Upper lobe of left lung (tissue), 6 donors: ENCODE results near the gene MAP1B. TPM values are rescaled to one million over a fixed set of nuclear protein-coding genes. Genes with fewer than 3 reads are reported as not detected.

Experiments
- ATAC-seq, 2 donors: fragments of 200-7000 bp; cut with Tn5 transposase; one replicate each; pipeline ENCODE4 v1.9.1; 2022; ENCODE audit warnings: mild to moderate bottlenecking in 2 of 2, moderate library complexity in 2 of 2; ENCODE audit not compliant: low FRiP score in 2 of 2
- DNase-seq, 2 donors: peaks; one replicate each; pipeline ENCODE4 v3.0.0-alpha.2; 2019 to 2020
- H3K27ac ChIP-seq, 4 donors: fragments of 200-600 bp; sonication (generic); one replicate each; pipeline ENCODE4 v1.5.1; 2016 to 2019
- H3K27me3 ChIP-seq, 4 donors: fragments of 200-600 bp; sonication (generic); one replicate each; pipeline ENCODE4 v1.5.1; 2017 to 2019
- H3K36me3 ChIP-seq, 4 donors: fragments of 200-600 bp; sonication (generic); one replicate each; pipeline ENCODE4 v1.5.1; 2016 to 2019
- H3K4me1 ChIP-seq, 4 donors: fragments of 200-600 bp; sonication (generic); one replicate each; pipeline ENCODE4 v1.5.1; 2018 to 2019
- H3K4me3 ChIP-seq, 4 donors: fragments of 200-600 bp; sonication (generic); one replicate each; pipeline ENCODE4 v1.5.1; 2017 to 2019; ENCODE audit warnings: mild to moderate bottlenecking in 2 of 4, moderate library complexity in 1 of 4
- H3K9me3 ChIP-seq, 4 donors: fragments of 200-600 bp; sonication (generic); one replicate each; pipeline ENCODE4 v1.5.1; 2018 to 2019
- CTCF ChIP-seq, 6 experiments: fragments of 450-650 bp in 4 of 6; fragments of 200-600 bp in 2 of 6; sonication (generic) in 2 of 6; IDR thresholded peaks; one replicate each; pipeline ENCODE4 v1.5.1; 2016 to 2019; ENCODE audit warnings: antibody characterized with exemption in 6 of 6
- EP300 ChIP-seq, 4 donors: sonication (generic); formaldehyde crosslinking; IDR thresholded peaks; one replicate each; pipeline ENCODE4 v1.5.1; 2017; ENCODE audit warnings: antibody characterized with exemption in 4 of 4, control low read depth in 2 of 4
- POLR2A ChIP-seq, 4 donors: fragments of 450-650 bp; IDR thresholded peaks; one replicate each; pipeline ENCODE4 v1.5.1; 2016 to 2017; ENCODE audit warnings: antibody characterized with exemption in 4 of 4, mild to moderate bottlenecking in 2 of 4
- POLR2AphosphoS5 ChIP-seq, 2 donors: sonication (generic); formaldehyde crosslinking; IDR thresholded peaks; one replicate each; pipeline ENCODE4 v1.5.1; 2017; ENCODE audit warnings: antibody characterized with exemption in 2 of 2
- WGBS, 2 donors: methylation state at CpG; one replicate each; pipeline ENCODE4 v1.1.5; 2017 to 2018; 5-methylcytosine and 5-hydroxymethylcytosine counted together
- total RNA-seq, 6 donors: library from RNA; depleted of rRNA in 4 of 6; stranded (reverse); fragments of >200 nt in 4 of 6; gene quantifications; one replicate each; pipeline versions ENCODE4 v1.1.0 to v1.2.1, GENCODE V29; 2016 to 2021
- donor health status: DM: no; HTN: no; CAD: no; lungs with moderate emphysema.
- donor health status: DM: no; HTN: yes; CAD: no; lungs with severe emphysema.

The MAP1B gene
- total RNA-seq, 6 donors from 2014 or later, result 21.6 to 59.4 (median 38.0) TPM

DNA sequence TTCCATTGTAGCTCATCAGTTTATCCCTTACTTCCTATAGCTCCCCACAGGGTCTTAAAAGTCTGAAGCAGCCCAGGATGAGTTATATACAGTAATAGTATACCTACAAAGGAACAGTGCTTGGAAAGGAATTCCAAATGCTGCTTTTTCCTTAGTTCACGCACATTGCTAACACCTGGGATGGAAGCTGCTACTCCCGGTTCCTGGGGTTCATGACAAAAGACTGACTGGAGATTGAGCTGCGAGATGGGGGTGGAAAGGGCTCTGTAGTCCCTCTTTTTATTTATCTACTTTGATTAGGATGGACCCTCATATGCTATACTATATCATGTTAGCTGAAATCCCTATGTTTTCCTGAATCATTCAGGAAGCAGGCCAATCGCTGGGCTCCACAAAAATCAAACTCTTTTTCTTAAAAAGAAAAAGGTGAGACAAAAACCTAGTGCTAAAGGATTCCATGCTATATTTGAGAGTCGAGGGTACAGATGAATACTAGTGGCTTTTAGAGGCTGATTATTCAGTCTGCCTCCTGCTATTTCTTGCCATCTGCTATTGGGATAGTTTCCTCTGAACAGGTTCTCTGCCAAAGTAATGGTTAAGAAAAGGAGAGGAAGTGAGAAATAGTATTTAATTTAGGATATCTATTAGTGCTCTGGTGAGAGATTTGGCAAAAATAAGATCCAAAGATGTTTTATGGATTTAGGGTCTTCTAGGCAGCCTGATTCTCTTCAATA, 131.6 kb downstream of the MAP1B start:
- no peaks in the 10 kb centered on the region for H3K27me3 ChIP-seq
- WGBS, 2 donors, result 91 to 95% methylated on average over 5 of the region's 5 CpGs
- H3K9me3 ChIP-seq, result no peaks in the 10 kb centered on the region
- H3K27ac ChIP-seq, result no peak overlapping the region
- H3K36me3 ChIP-seq, result peaks cover 0 to 22% (median 2%) of the 10 kb centered on the region in 4 donors
- H3K4me1 ChIP-seq, result peaks cover 0 to 10% (median 3%) of the 10 kb centered on the region in 4 donors
- H3K4me3 ChIP-seq, result no peak overlapping the region
- DNase-seq (no peak), ATAC-seq (no peak)
- TF ChIP-seq EP300 (IDR thresholded peaks at IDR 0.05), result no peak
- TF ChIP-seq POLR2A (IDR thresholded peaks at IDR 0.05), result no peak
- TF ChIP-seq POLR2AphosphoS5 (IDR thresholded peaks at IDR 0.05), result no peak

DNA sequence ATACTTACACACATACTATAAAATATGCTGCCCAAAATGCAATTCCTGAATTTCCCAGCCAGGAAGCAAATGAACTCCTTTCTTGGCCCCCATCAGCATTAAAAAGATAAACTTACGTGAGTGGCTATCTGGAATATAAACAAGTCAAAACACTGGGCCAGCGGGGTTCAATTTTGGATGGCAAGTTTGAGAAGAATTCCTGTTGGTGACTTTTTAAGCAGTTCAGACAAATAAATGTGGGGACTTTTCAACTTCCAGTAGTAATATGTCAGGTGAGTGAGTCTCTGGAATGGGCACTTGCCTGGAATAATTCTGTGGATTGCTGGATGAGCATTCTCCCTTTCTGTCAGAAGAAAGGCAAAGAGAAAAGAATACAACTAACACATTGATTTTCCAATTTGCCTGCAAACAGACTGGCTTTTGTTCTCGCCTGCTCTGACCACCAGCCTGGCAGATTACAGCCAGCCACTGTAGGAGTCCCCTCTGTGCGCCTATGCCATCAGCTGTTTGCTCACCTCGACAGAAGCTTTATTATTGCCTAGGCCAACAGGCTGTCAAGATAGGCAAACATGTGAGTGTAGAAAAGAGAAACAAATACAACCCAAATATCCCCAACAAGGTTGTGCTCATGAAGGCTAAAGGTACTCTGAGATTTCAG, 134.2 kb downstream of the MAP1B start:
- WGBS, 2 donors, result 84 to 88% methylated on average over 5 of the region's 5 CpGs
- Histone ChIP-seq H3K36me3 (peaks cover 0 to 13% (median 2%) of the 10 kb centered on the region in 4 donors), H3K27me3 (no peaks in the 10 kb centered on the region), H3K27ac (no peak overlapping the region), H3K4me1 (peaks cover 3 to 10% (median 8%) of the 10 kb centered on the region in 4 donors), H3K4me3 (no peak overlapping the region), H3K9me3 (no peaks in the 10 kb centered on the region)
- DNase-seq, result no peak
- no peak for ATAC-seq
- TF ChIP-seq POLR2AphosphoS5 (IDR thresholded peaks at IDR 0.05) (no peak), POLR2A (IDR thresholded peaks at IDR 0.05) (no peak), CTCF (IDR thresholded peaks at IDR 0.05) (no peak), EP300 (IDR thresholded peaks at IDR 0.05) (no peak)

- 93 to 94% methylated on average over 7 of the region's 7 CpGs for WGBS, 2 donors
- ATAC-seq (no peak), DNase-seq (no peak)
- no peak for TF ChIP-seq EP300 (IDR thresholded peaks at IDR 0.05)
- no peak for TF ChIP-seq POLR2A (IDR thresholded peaks at IDR 0.05)
- no peak for TF ChIP-seq CTCF (IDR thresholded peaks at IDR 0.05)
- TF ChIP-seq POLR2AphosphoS5 (IDR thresholded peaks at IDR 0.05), result no peak
- Histone ChIP-seq H3K4me1 (peaks cover 18 to 22% (median 20%) of the 10 kb centered on the region in 4 donors), H3K36me3 (peaks cover 0 to 2% (median 0%) of the 10 kb centered on the region in 4 donors), H3K4me3 (no peak overlapping the region), H3K9me3 (no peaks in the 10 kb centered on the region), H3K27ac (no peak overlapping the region), H3K27me3 (no peaks in the 10 kb centered on the region)
These were observed 135.7 kb downstream of the MAP1B start for GRCh38 chr5:72242796-72243475.

DNA sequence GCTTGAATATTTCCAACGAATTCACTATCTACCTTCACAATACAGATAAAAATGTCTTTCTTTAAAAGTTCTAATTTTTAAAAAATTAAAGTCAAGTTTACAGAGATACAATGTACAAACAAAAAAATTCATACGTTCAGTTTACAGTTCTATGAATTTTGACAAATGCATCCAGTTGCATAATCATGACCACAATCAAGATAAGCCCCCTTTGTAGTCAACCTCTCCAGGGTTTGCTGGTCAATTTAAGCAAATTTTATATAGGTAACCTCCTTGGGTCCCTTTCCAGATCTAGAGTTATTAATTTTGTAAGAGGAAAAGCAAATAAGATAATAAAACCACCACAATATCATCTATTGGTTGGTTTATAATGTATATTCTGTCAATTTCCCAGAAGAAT, 136.4 kb downstream of the MAP1B start:
- WGBS, 2 donors, result 78 to 88% methylated on average over 2 of the region's 2 CpGs
- no peak for ATAC-seq
- DNase-seq, result no peak

More for the DNA sequence above, 136.4 kb downstream of the MAP1B start:
- Histone ChIP-seq H3K4me3 (no peak overlapping the region), H3K9me3 (no peaks in the 10 kb centered on the region), H3K36me3 (no peaks in the 10 kb centered on the region), H3K27me3 (no peaks in the 10 kb centered on the region), H3K27ac (no peak overlapping the region), H3K4me1 (peaks cover 23 to 29% (median 26%) of the 10 kb centered on the region in 4 donors)
- TF ChIP-seq CTCF (IDR thresholded peaks at IDR 0.05) (no peak), EP300 (IDR thresholded peaks at IDR 0.05) (no peak), POLR2A (IDR thresholded peaks at IDR 0.05) (no peak), POLR2AphosphoS5 (IDR thresholded peaks at IDR 0.05) (no peak)
